Measurements from ENCODE around the gene CHRM5.
"Not testable (repeated sequence)": the region's sequence is repeated elsewhere in the genome, so short reads cannot be mapped to it uniquely, and the experiment has no call there.

The CHRM5 gene

GRCh38 chr15:33985287-33985686 is 17.0 kb downstream of the CHRM5 start:
- no peak for TF ChIP-seq CTCF (IDR thresholded peaks at IDR 0.05; ENCODE audit: borderline replicate concordance, insufficient read depth, low read depth, low read length)
- H3K4me3 ChIP-seq (ENCODE audit: low read depth, low read length), result no peak overlapping the region

- TF ChIP-seq CTCF (IDR thresholded peaks at IDR 0.05; ENCODE audit: borderline replicate concordance, insufficient read depth, low read depth, low read length), result no peak
Observed at GRCh38 chr15:33985751-33986150, 17.5 kb downstream of the CHRM5 start.

GRCh38 chr15:33987444-33987843 is 19.1 kb downstream of the CHRM5 start:
- H3K4me3 ChIP-seq (ENCODE audit: low read depth, low read length), result no peak overlapping the region
- TF ChIP-seq CTCF (IDR thresholded peaks at IDR 0.05; ENCODE audit: borderline replicate concordance, insufficient read depth, low read depth, low read length), result no peak

More at GRCh38 chr15:33985751-33986150, 17.5 kb downstream of the CHRM5 start:
- H3K4me3 ChIP-seq (ENCODE audit: low read depth, low read length), result no peak overlapping the region

GRCh38 chr15:33988384-33988783 is 20.1 kb downstream of the CHRM5 start:
- no peak overlapping the region for H3K4me3 ChIP-seq (ENCODE audit: low read depth, low read length)
- TF ChIP-seq CTCF (IDR thresholded peaks at IDR 0.05; ENCODE audit: borderline replicate concordance, insufficient read depth, low read depth, low read length), result no peak

- no peak overlapping the region for H3K4me3 ChIP-seq (ENCODE audit: low read depth, low read length)
- TF ChIP-seq CTCF (IDR thresholded peaks at IDR 0.05; ENCODE audit: borderline replicate concordance, insufficient read depth, low read depth, low read length), result peak; percentile 48; the same call in 1 of the 2 replicates
Observed at GRCh38 chr15:33994005-33994615, 25.8 kb downstream of the CHRM5 start.

- not testable (repeated sequence) for H3K4me3 ChIP-seq (ENCODE audit: low read depth, low read length)
Observed at GRCh38 chr15:33995666-33996065, 27.4 kb downstream of the CHRM5 start.

- TF ChIP-seq CTCF (IDR thresholded peaks at IDR 0.05; ENCODE audit: borderline replicate concordance, insufficient read depth, low read depth, low read length), result no peak
- H3K4me3 ChIP-seq (ENCODE audit: low read depth, low read length), result no peak overlapping the region
Observed at GRCh38 chr15:34001536-34001935, 33.2 kb downstream of the CHRM5 start.

Data from GM12875 (cell line).